ENCODE results near the gene RARS2.
"Not testable (repeated sequence)": the region's sequence is repeated elsewhere in the genome, so short reads cannot be mapped to it uniquely, and the experiment has no call there.

The RARS2 gene

DNA sequence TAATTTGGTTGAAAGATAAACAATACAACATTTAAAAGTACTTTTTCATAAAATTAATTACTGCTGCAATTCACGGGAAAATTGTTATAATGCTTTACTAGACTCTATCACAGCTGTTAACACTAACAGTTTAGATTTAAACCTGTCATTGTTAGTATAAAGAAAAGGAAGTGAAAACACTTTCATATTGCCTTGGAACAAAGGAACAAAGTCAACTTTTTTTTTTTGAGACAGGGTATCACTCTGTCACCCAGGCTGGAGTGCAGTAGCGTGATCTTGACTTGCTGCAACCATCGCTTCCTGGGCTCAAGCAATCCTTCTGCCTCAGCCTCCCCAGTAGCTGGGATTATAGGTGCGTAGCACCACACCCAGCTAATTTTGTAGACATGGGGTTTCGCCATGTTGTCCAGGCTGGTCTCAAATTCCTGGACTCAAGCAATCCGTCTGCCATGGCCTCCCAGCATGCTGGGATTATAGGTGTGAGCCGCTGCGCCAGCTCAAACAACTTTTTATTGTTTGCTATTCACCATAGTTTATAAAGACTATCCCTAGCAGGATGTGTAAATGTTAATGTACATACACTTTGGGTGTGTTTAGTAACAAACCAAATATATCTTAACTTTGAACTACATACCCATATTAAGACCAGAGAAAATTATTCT lies 94.9 kb downstream of the RARS2 start:
- DNase-seq: no peak

- DNase-seq: not testable (repeated sequence)
Observed at GRCh38 chr6:87489326-87489725, 100.5 kb downstream of the RARS2 start.

DNA sequence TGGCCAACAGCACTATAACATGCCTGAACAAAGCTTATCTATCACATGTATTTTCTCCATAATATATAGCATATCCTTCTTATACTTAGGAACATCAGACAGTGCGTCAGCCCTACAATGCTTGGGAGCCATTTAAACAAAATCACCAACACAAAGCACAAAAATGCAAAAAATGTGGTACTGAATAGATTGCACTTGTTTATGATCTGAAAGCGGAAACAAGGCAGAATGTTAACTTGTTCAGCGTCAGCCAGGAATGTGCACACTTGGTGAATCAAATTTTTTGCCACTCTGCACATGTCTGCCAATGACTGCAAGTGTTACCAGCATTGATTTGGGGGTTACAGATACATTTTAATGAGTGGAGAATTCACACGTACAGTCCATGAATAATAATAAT lies 102.2 kb downstream of the RARS2 start:
- no peak for DNase-seq

- DNase-seq: no peak
Observed at GRCh38 chr6:87484491-87484890, 105.3 kb downstream of the RARS2 start.

- DNase-seq: no peak
Observed at GRCh38 chr6:87483929-87484328, 105.9 kb downstream of the RARS2 start.

DNA sequence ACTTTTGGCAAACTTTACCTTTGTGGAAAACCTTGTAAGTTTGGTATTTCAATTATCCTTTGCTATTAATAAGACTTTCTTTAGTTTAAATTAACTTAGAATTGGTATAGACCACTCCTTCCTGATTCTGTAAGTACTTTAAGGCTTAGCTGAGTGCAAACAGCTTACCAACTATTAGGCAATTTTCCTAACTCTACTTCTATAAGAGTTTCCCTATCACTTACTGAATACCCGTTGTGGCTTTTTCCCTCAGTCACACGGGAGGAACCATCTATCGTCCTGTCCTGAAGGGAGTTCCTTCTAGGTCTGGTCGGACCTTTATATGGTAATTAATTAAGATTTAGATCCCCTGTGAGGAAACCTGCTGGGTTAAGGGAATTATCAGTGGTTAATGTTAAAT lies 107.4 kb downstream of the RARS2 start:
- DNase-seq: no peak

DNA sequence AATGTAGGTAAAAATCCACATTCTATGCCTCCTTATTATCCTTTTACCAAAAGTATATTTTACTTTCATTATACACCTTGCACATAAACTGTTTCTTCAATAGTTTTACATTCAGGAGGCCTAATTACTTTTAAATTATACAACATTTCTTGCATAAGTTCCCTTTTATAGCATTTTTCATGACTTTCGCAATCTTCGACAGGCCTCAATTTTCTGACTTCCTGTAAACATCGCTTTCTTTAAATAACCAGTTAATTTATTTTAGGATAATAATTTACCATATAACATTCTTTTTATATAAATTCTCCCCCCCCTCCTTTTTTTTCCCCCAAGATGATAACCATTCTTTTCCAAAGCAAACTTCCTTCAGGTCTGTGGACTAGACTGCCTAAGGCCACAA lies 107.9 kb downstream of the RARS2 start:
- no peak for DNase-seq

DNA sequence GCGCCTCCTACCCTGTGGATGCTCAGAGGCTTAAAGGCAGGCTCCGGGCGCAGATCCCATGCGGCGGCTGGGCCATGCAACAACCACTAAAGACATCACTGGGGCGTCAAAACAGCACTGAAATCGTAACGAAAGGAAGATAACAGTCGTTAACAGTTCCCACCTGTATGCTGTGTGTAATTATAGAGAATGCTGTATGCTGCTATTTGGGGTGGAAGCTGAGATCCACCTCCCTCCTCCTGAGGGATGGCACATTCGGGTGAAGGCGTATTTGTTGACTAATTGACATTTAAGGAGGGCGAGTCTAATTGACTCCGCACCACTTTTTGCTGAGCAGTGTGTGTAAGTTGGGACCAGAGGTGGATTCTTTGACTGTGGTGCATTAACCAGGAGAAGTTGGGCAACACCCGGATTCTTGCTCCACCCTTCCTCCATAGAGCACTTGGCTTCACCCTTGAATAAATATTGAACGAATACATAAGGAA lies 116.3 kb downstream of the RARS2 start:
- DNase-seq: no peak

DNA sequence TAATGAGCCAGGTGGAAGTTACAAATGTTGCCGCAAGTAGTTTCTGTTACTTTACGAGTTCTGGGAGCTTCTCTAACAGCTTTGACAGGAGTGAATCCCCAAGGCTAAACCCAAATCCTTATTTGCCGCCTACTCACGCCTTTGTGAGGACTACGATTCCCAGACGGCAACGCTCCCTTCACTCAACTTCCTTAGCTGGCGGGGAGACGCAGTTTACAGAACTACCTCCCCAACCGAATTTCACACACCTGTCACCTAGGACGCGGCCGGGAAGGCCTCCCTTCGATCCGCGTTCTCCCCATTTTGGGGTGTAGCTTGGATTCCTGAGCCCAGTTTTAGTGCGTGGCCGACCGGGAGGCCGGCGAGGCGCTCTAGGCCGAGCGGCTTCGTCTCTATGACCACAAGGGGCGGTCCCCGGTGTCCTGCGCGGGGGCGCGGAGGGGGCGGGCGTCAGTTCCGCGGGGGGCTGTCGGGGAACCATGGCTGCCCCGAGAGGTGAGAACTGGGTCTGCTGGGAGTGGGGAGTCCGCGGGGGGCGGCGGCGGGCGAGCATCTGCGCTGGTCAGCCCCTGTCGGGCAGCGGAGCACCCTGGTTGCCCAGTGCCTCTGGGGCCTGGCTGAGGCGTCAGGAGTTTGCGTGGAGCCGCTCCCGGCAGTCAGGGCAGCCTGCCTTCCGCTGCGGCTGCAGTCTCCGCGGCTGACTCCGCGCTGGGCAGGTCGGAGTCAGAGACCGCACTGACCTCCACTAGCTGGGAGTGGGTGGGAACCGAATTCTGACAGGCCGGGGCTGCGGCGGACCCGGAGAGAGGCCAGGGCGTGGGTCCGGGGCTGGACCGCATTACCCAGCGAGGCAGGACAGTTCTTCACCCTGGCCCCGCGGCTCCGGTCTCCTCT lies 117.0 kb downstream of the RARS2 start, which contains the start of gene SLC35A1:
Gene SLC35A1, plus strand, starts transcription at position 450 of the 894 bp plus-strand sequence. Its CDS starts 30 bp downstream, at position 480.
- DNase-seq: peak; percentile 89

DNA sequence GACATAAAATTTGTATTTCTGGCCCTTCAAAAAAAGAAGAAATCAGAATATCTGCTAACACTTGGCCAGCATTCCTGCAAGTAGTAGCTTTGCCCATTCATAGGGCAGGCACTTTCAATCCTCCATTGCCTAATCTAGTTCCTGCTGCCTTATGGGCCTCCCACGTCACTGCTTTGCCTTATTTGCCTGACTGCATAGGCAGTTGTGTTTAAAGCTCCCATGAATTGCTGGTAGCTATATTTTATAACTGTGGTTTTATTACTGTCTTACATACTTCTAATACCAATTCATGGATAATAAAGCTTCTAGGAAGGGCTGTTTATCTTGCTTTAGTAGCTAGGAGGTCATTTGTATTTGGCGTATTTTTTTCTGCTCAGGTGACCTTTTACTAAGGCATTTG lies 124.7 kb downstream of the RARS2 start:
- no peak for DNase-seq

All from midbrain (tissue), 1 donor.